ENCODE results near the gene SH3BGR.

DNA sequence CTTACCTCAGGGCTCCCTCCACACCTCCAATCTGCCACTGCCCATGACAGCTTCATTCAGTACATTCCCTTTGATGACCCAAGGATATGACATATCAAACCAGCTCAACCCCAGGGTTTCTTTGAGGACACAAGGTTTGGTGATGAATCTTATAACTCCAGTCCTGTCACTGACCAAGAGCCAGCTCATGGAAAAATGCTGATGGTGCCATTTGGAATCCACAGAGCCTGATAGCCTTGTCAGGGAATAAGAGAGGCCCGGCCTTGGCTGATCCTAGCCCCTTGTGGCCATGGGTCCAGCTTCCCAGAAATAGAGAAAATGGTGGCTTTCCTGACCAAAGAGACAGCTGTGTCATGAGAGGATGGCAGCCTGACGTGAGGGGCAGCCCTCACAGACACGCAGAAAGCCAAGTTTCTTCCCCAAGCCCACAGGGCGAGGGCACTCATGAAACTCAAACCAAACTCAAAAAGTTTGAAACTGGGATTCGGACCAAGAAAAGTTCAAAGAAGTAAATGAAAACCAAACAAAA lies 75.4 kb downstream of the SH3BGR start:
- TF ChIP-seq, protein P1, sequence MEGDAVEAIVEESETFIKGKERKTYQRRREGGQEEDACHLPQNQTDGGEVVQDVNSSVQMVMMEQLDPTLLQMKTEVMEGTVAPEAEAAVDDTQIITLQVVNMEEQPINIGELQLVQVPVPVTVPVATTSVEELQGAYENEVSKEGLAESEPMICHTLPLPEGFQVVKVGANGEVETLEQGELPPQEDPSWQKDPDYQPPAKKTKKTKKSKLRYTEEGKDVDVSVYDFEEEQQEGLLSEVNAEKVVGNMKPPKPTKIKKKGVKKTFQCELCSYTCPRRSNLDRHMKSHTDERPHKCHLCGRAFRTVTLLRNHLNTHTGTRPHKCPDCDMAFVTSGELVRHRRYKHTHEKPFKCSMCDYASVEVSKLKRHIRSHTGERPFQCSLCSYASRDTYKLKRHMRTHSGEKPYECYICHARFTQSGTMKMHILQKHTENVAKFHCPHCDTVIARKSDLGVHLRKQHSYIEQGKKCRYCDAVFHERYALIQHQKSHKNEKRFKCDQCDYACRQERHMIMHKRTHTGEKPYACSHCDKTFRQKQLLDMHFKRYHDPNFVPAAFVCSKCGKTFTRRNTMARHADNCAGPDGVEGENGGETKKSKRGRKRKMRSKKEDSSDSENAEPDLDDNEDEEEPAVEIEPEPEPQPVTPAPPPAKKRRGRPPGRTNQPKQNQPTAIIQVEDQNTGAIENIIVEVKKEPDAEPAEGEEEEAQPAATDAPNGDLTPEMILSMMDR (IDR thresholded peaks at IDR 0.05): no peak
- no peak for TF ChIP-seq ZFX (IDR thresholded peaks at IDR 0.05; ENCODE audit: borderline replicate concordance)

Measured in 22Rv1 (cell line).